ENCODE data around the gene ADM. TPM values are rescaled to one million over a fixed set of nuclear protein-coding genes. Genes with fewer than 3 reads are reported as not detected.

ADM gene
- total RNA-seq, 2 experiments from 2014 or later: 0.46 to 4.9 TPM

GRCh38 chr11:10295064-10295901 is 9.6 kb upstream of the ADM start:
- no TSS peak for BruUV-seq (replicated peaks)
- H4K20me1 ChIP-seq (ENCODE audit: insufficient read depth, low read length): peaks cover 7% of the 10 kb centered on the region; the same call in 1 of the 2 replicates
- peaks cover 20% of the 10 kb centered on the region for H3K4me1 ChIP-seq (ENCODE audit: insufficient read depth, low read length, poor library complexity, severe bottlenecking)
- no peak overlapping the region for H3K27ac ChIP-seq (ENCODE audit: low read depth, low read length, poor library complexity, severe bottlenecking)
- H3K36me3 ChIP-seq (ENCODE audit: insufficient read depth, low read length): no peaks in the 10 kb centered on the region
- H3K79me2 ChIP-seq (ENCODE audit: insufficient read depth, low read depth, low read length): no peaks in the 10 kb centered on the region
- intact Hi-C loops (cut with micrococcal nuclease; ENCODE audit: unreplicated experiment): no loop called here
- ChIA-PET POLR2A (interaction anchor here (0.7 to 1.2 kb wide), 3 partner anchors 11 to 19 kb away, joined by 3 to 6 read pairs (median 5); no protein-coding TSS in a partner anchor), CTCF (ENCODE audit: unreplicated experiment) (no interaction called here)
- peak overlapping the region; percentile 89 for H3K4me3 ChIP-seq (ENCODE audit: low read depth, low read length, poor library complexity, severe bottlenecking)
- DNase-seq (ENCODE audit: low spot score): no peak
- H3K9me2 ChIP-seq (ENCODE audit: insufficient read depth, low read length): no peaks in the 10 kb centered on the region
- H2AFZ ChIP-seq (ENCODE audit: low read length): peak overlapping the region; percentile 96; the same call in 1 of the 2 replicates
- no peaks in the 10 kb centered on the region for H3K9me3 ChIP-seq (ENCODE audit: low read length)
- TF ChIP-seq CTCF (conservative IDR thresholded peaks at IDR 0.05; ENCODE audit: low read length) (no peak), EZH2phosphoT487 (IDR thresholded peaks at IDR 0.05; ENCODE audit: borderline replicate concordance, low read depth, low read length) (no peak)
- peak overlapping the region; percentile 83 for H3K4me2 ChIP-seq (ENCODE audit: low read length)

- intact Hi-C loops (cut with micrococcal nuclease; ENCODE audit: unreplicated experiment): no loop called here
- POLR2A ChIA-PET: interaction anchor here (0.8 to 2.6 kb wide), 2 partner anchors 19 to 378 kb away, joined by 4 to 8 read pairs; no protein-coding TSS in a partner anchor
- DNase-seq (ENCODE audit: low spot score): no peak
Observed at GRCh38 chr11:10298342-10298741, 6.5 kb upstream of the ADM start.

More at GRCh38 chr11:10298342-10298741, 6.5 kb upstream of the ADM start:
- Histone ChIP-seq H3K4me1 (ENCODE audit: insufficient read depth, low read length, poor library complexity, severe bottlenecking) (peaks cover 20% of the 10 kb centered on the region), H3K4me2 (ENCODE audit: low read length) (no peak overlapping the region), H3K36me3 (ENCODE audit: insufficient read depth, low read length) (no peaks in the 10 kb centered on the region), H3K27ac (ENCODE audit: low read depth, low read length, poor library complexity, severe bottlenecking) (no peak overlapping the region), H3K79me2 (ENCODE audit: insufficient read depth, low read depth, low read length) (no peaks in the 10 kb centered on the region), H4K20me1 (ENCODE audit: insufficient read depth, low read length) (peaks cover under 1% of the 10 kb centered on the region; the same call in 1 of the 2 replicates), H3K9me2 (ENCODE audit: insufficient read depth, low read length) (no peaks in the 10 kb centered on the region), H2AFZ (ENCODE audit: low read length) (no peak overlapping the region), H3K9me3 (ENCODE audit: low read length) (no peaks in the 10 kb centered on the region), H3K4me3 (ENCODE audit: low read depth, low read length, poor library complexity, severe bottlenecking) (no peak overlapping the region)
- TF ChIP-seq EZH2phosphoT487 (IDR thresholded peaks at IDR 0.05; ENCODE audit: borderline replicate concordance, low read depth, low read length) (no peak), CTCF (conservative IDR thresholded peaks at IDR 0.05; ENCODE audit: low read length) (peak; percentile 35; the same call in 1 of the 2 replicates)
- CTCF ChIA-PET (ENCODE audit: unreplicated experiment): no interaction called here
- no TSS peak for BruUV-seq (replicated peaks)

Measured in OCI-LY7 (cell line).